HEK293T (cell line): ENCODE data around the gene TAAR6.

Source experiments
- ARNT ChIP-seq: fragments of 450-650 bp; IDR thresholded peaks from 2 replicates; pipeline ENCODE4 v1.6.1; 2017; ENCODE audit warnings: mild to moderate bottlenecking
- CTBP1 ChIP-seq: fragments of 450-650 bp; IDR thresholded peaks from 2 replicates; pipeline ENCODE4 v1.6.1; 2016; ENCODE audit warnings: borderline replicate concordance
- ELF4 ChIP-seq: fragments of 450-650 bp; IDR thresholded peaks from 2 replicates; pipeline ENCODE4 v1.6.1; 2017; ENCODE audit warnings: antibody characterized with exemption
- FOXM1 ChIP-seq: fragments of 450-650 bp; IDR thresholded peaks from 2 replicates; pipeline ENCODE4 v1.6.1; 2017; ENCODE audit warnings: mild to moderate bottlenecking, borderline replicate concordance
- HDGF ChIP-seq: fragments of 450-650 bp; IDR thresholded peaks from 2 replicates; pipeline ENCODE4 v1.6.1; 2017; ENCODE audit warnings: antibody characterized with exemption, borderline replicate concordance
- NFRKB ChIP-seq: fragments of 450-650 bp; IDR thresholded peaks from 2 replicates; pipeline ENCODE4 v1.6.1; 2016; ENCODE audit warnings: mild to moderate bottlenecking, moderate library complexity
- SP1 ChIP-seq: fragments of 450-650 bp; IDR thresholded peaks from 2 replicates; pipeline ENCODE4 v1.6.1; 2017
- SUZ12 ChIP-seq: fragments of 450-650 bp; IDR thresholded peaks from 2 replicates; pipeline ENCODE4 v1.6.1; 2016; ENCODE audit warnings: mild to moderate bottlenecking
- ZNF384 ChIP-seq: fragments of 450-650 bp; IDR thresholded peaks from 2 replicates; pipeline ENCODE4 v1.6.1; 2016

- TF ChIP-seq SUZ12 (no peak), SP1 (no peak), HDGF (no peak), FOXM1 (no peak), CTBP1 (no peak), ELF4 (no peak), ARNT (no peak), NFRKB (no peak), ZNF384 (no peak)
These were observed 952 bp upstream of the TAAR6 start for GRCh38 chr6:132569170-132569569.
